Nucleus accumbens (tissue), 56 donors: ENCODE data around the gene GPR137.
A peak's percentile ranks its signal among the peaks of the same experiment; 100 is the strongest.

Experiments used
- DNase-seq, 56 donors: peaks; one replicate each; lab custom pipeline; 2025; lab: John Stamatoyannopoulos, UW

GPR137 gene

DNA sequence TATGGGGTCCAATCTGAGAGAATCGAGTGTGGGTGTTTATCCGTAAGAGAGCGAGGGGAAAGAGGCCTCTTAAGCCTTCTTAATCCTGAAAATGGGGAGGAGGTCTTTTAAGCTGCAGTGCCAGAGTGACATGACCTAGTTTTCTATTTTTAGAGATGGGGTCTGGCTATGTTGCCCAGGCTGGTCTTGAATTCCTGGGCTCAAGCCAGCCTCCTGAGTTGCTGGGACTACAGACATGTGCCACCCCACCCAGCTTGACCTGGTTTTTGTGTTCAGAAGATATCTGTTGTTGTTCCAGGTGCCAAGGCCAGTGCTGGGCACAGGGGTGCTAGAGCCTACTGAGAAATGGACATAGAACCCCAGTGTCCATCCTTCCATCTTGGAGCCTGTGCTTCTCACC is 2.6 kb upstream of the GPR137 start:
- no peak for DNase-seq

GRCh38 chr11:64284048-64284961 is 1.3 kb upstream of the GPR137 start, which contains the start of gene BAD:
BAD (minus strand) TSS chr11:64284665; CDS start chr11:64284368, 297 bp downstream.
- DNase-seq = peak; percentile 77 to 98 (median 94)

- no peak for DNase-seq
Observed at GRCh38 chr11:64285885-64286800, 495 bp downstream of the GPR137 start.

DNA sequence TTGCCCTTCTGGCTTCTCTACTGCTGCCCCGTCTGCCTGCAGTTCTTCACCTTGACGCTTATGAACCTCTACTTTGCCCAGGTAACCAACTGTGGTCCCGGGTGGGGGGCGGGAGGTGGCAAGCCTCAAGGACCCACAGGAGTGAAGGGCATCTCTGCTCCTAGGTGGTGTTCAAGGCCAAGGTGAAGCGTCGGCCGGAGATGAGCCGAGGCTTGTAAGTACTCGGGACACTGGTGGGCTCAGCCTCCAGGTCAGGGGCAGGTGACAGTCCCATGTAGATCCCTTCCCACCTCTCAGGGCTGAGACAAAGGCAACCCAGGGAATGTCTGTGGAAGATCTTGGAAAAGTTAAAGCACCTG is 1.1 kb downstream of the GPR137 start:
- DNase-seq = no peak

DNA sequence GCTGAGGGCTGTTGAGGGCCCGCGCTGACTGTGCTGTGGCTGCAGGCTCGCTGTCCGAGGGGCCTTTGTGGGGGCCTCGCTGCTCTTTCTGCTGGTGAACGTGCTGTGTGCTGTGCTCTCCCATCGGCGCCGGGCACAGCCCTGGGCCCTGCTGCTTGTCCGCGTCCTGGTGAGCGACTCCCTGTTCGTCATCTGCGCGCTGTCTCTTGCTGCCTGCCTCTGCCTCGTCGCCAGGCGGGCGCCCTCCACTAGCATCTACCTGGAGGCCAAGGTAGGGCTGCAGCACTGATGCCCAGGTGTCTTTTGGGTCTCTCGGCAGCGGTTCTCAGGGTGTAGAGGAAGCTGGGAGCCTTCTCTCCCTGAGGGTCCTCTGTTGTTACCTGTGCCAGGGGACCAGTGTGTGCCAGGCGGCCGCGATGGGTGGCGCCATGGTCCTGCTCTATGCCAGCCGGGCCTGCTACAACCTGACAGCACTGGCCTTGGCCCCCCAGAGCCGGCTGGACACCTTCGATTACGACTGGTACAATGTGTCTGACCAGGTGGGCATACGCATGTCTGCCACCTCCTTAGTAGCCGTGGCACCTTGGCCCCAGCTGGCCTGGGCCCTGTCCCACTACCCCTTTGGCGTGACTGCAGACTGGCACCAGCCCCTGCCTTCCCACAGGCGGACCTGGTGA is 2.2 kb downstream of the GPR137 start:
- DNase-seq = no peak

DNA sequence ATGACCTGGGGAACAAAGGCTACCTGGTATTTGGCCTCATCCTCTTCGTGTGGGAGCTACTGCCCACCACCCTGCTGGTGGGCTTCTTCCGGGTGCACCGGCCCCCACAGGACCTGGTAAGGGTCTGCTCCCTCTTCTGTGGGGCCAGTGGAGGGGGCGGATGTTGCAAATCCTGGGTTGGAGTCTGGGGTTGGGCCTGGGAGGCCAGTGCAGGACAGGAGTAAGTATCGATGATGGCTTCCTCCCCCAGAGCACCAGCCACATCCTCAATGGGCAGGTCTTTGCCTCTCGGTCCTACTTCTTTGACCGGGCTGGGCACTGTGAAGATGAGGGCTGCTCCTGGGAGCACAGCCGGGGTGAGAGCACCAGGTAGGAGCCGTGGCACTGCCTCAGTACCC is 2.7 kb downstream of the GPR137 start:
- no peak for DNase-seq

DNA sequence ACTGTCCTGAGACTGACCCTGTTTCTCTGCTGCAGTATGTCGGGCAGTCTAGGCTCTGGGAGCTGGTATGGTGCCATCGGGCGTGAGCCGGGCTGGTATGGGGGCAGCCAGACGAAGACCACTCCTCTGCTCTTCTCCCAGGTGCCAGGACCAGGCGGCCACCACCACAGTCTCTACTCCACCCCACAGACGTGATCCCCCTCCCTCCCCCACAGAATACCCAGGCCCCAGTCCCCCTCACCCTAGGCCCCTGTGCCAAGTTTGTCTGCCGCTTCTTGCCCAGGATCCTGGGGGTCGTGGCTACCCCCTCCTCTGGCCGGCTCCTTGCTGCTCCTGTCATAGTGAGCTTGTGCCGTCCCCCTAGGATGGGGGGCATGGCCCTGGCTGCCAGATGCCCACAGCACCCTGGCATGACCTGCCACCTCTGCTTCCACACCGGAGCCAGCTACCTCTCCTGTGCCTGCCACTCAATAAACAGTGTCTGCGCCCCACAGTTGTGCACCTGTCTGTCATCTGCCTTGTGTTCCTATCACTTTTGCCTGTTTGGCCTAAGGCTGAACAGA is 3.4 kb downstream of the GPR137 start:
- no peak for DNase-seq

GRCh38 chr11:64290352-64291261 is 5.0 kb downstream of the GPR137 start:
- no peak for DNase-seq

- DNase-seq = peak in 1 of 56 donors; percentile 45
Observed at GRCh38 chr11:64291262-64291751, 5.7 kb downstream of the GPR137 start, which contains the start of gene KCNK4. KCNK4 (plus strand) TSS chr11:64291302; CDS start chr11:64293019, 1,717 bp downstream.

- DNase-seq = peak in 2 of 56 donors; percentile 15 to 55
Observed at GRCh38 chr11:64291752-64292459, 6.3 kb downstream of the GPR137 start.

GRCh38 chr11:64292460-64293254 is 7.0 kb downstream of the GPR137 start:
- DNase-seq = peak in 1 of 56 donors; percentile 11

DNA sequence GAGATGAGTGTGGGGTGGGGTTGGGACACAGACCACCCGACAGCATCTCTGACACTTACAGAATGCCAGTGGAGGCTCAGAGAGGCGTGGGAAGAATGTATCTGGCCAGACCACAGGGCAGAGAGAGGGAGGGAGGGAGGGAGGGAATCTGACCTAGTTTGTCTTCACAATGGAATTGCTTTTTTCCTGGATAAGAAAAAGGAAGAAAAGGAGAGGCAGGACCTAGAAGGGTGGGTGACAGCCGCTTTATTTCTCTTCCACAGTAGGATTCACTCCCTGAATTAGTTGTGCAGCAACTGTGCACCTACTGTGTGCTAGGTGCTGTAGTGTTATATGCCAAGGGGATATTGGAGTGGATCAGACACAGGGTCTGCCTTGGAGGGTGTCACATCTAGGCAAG is 9.1 kb downstream of the GPR137 start:
- no peak for DNase-seq

GRCh38 chr11:64295760-64296159 is 10.1 kb downstream of the GPR137 start:
- no peak for DNase-seq

DNA sequence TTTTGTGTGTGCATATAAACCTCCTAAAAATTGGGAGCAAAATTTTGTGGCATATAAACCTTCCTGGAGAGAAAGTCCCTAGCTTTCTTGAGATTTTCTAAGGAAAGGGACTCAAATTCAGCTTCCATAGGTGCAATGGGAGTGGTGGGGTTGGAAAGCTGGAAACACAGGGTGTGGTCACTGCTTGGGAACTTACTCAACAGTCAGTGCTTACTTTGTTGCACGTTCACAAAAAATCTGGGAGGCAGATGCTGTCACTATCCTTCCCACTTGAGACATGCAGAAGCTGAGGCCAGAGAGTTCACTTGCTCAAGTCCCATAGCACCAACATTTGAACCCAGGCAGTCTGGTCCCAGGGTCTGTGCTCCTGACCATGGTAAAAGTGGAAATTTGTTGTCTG is 10.6 kb downstream of the GPR137 start:
- no peak for DNase-seq

GRCh38 chr11:64296830-64297698 is 11.4 kb downstream of the GPR137 start:
- DNase-seq = no peak

DNA sequence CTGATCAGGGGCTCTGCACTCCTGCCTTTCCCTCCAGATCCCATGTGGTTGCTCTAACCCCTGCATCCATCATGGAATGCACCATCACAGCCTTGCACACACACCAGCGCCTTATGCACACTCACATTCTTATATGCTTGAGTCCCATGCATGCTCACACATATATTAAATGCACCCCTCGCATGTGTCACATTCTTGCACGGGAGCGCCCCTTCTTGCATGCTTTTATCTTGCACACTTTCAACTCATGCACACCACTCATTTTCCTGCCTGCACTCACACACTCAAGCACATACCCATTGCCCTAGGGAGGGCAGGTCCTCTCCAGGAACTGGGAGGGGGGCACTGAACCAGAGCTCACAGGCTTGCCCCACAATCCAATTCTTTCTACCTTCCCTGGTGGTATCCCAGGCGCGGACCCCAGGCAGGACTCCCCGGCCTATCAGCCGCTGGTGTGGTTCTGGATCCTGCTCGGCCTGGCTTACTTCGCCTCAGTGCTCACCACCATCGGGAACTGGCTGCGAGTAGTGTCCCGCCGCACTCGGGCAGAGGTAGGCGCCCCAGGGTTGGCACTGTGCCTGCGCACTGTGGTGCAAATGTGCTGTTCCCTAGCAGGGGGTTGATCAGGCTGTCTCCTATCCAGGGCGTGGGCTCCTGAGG is 12.2 kb downstream of the GPR137 start:
- no peak for DNase-seq
